ENCODE results near the gene HEPACAM.

The HEPACAM gene

DNA sequence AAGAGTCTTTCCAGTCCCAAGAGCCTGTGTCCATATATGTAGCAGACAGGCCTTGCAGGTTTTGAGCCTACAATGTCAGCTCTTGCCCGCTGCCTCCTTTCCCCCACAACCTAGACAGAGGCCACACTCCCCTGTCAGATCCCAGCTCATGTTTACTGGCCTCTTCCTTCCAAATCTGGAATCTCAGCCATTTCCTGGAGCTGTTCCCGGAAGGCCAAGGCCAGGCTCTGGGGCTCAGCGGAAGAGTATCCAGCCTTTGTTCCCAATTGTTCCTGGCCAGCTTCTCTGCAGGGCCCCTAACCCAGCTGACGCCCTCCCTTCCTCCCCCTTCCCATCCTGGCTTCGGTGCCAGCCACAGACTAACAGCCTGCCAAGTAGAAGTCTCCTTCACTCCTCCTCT is 37.1 kb downstream of the HEPACAM start:
- no peaks in the 10 kb centered on the region for H3K79me2 ChIP-seq
- no peaks in the 10 kb centered on the region for H3K36me3 ChIP-seq (ENCODE audit: control insufficient read depth, insufficient read depth, low read length)
- no peaks in the 10 kb centered on the region for H3K4me1 ChIP-seq
- no peak overlapping the region for H3K9ac ChIP-seq
- TF ChIP-seq, protein P1, sequence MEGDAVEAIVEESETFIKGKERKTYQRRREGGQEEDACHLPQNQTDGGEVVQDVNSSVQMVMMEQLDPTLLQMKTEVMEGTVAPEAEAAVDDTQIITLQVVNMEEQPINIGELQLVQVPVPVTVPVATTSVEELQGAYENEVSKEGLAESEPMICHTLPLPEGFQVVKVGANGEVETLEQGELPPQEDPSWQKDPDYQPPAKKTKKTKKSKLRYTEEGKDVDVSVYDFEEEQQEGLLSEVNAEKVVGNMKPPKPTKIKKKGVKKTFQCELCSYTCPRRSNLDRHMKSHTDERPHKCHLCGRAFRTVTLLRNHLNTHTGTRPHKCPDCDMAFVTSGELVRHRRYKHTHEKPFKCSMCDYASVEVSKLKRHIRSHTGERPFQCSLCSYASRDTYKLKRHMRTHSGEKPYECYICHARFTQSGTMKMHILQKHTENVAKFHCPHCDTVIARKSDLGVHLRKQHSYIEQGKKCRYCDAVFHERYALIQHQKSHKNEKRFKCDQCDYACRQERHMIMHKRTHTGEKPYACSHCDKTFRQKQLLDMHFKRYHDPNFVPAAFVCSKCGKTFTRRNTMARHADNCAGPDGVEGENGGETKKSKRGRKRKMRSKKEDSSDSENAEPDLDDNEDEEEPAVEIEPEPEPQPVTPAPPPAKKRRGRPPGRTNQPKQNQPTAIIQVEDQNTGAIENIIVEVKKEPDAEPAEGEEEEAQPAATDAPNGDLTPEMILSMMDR (IDR thresholded peaks at IDR 0.05) = no peak
- peak overlapping the region; percentile 84 for H3K27ac ChIP-seq
- H3K4me2 ChIP-seq (ENCODE audit: low read length) = no peak overlapping the region
- H3K27me3 ChIP-seq (ENCODE audit: control insufficient read depth, insufficient read depth, low read length) = no peaks in the 10 kb centered on the region
- no peak overlapping the region for H2AFZ ChIP-seq
- no peaks in the 10 kb centered on the region for H3K9me3 ChIP-seq (ENCODE audit: control insufficient read depth, low read length)
- no peak overlapping the region for H3K4me3 ChIP-seq (ENCODE audit: low read depth, low read length)

DNA sequence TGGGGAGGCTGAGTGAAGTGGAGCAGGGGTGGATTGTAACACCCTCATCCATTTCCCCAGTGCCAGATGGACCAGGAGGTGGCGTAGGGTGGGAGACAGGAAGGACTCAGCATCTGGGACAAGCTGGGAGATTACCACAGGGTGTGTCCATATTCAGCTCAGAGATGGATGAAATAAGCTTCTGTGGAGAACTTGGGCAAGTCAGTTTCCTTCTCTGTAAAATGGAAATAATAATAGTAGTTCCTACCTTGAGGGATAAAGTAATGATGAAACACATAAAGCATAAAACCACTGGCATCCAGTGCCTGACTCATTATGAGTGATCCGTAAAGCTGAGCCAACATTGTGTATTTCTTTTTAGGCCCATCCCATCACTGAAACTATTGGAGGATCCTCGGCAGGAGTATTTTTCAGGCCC is 37.6 kb downstream of the HEPACAM start:
- Histone ChIP-seq H3K9ac (no peak overlapping the region), H3K27ac (peak overlapping the region; percentile 84), H3K4me3 (ENCODE audit: low read depth, low read length) (no peak overlapping the region), H3K4me2 (ENCODE audit: low read length) (no peak overlapping the region), H2AFZ (no peak overlapping the region), H3K79me2 (no peaks in the 10 kb centered on the region), H3K36me3 (ENCODE audit: control insufficient read depth, insufficient read depth, low read length) (no peaks in the 10 kb centered on the region), H3K27me3 (ENCODE audit: control insufficient read depth, insufficient read depth, low read length) (no peaks in the 10 kb centered on the region), H3K9me3 (ENCODE audit: control insufficient read depth, low read length) (no peaks in the 10 kb centered on the region), H3K4me1 (no peaks in the 10 kb centered on the region)
- TF ChIP-seq, protein P1 (IDR thresholded peaks at IDR 0.05) = no peak

DNA sequence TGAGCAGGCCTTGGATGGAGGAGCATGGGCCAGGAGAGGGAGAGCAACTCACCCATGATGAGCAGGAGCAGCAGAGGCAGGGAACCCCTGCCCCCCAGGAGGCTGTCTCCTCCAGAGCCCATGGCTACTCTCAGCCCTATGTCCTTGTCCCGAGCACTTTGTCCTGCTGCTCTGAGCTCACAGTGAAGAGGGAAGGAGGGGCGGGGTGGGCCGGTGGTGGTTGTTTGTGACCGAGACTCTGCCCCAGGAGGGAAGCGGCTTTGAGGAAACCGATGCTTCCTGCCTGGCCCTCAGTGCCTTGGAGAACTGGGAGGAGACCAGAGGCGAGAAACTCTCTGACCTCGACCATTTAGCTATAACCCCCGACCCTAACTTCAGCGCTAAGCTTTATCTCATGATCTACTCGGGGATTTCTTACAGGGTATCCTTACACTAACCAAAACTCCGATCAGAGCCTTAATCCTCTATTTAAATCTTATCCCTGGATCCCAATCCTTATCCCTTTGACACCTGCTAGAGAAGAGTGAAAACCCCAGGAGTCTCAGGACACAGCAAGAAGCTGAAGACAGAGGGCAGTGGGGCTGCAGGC is 38.1 kb downstream of the HEPACAM start, which contains the start of gene ROBO4:
ROBO4 (minus strand) TSS at position 192 of the 589 bp plus-strand sequence; CDS start at position 122, 70 bp downstream.
- no peaks in the 10 kb centered on the region for H3K36me3 ChIP-seq (ENCODE audit: control insufficient read depth, insufficient read depth, low read length)
- H3K4me1 ChIP-seq = no peaks in the 10 kb centered on the region
- H3K9me3 ChIP-seq (ENCODE audit: control insufficient read depth, low read length) = no peaks in the 10 kb centered on the region
- H3K9ac ChIP-seq = no peak within 1 kb of the TSS
- H3K27me3 ChIP-seq (ENCODE audit: control insufficient read depth, insufficient read depth, low read length) = no peaks in the 10 kb centered on the region
- peak within 1 kb of the TSS; percentile 40 for H3K4me3 ChIP-seq (ENCODE audit: low read depth, low read length)
- H3K27ac ChIP-seq = peak within 1 kb of the TSS; percentile 84
- H2AFZ ChIP-seq = no peak within 1 kb of the TSS
- TF ChIP-seq, protein P1 (IDR thresholded peaks at IDR 0.05) = no peak
- peak within 1 kb of the TSS; percentile 17 for H3K4me2 ChIP-seq (ENCODE audit: low read length)
- H3K79me2 ChIP-seq = no peaks in the 10 kb centered on the region

DNA sequence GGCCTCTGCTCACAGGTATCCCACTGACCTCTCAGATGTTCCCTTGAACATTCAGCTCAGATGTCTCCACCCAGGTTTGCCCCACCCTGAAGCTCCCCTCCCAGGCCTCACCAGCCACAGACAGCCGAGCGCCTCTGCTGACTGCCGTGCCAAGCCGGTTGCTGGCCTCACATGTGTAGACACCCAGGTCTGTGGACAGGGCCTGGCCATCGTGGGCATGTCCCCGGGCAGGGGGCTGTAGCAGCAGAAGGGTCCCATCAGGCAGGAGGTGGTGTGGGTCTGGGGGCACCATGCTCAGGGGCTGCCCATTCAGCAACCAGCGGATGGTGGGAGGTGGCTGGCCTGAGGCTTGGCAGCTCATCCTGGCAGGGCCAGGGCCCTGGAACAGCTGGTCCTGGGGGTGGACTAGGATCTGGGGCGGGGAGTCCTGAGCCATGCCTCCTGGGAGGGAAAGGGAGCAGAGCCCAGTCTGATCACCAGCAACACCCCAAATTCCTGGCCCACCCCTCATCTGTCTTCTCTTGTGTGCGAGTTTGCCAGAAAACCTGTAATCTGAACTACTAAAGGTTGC is 38.9 kb downstream of the HEPACAM start:
- TF ChIP-seq, protein P1 (IDR thresholded peaks at IDR 0.05) = no peak
- no peaks in the 10 kb centered on the region for H3K4me1 ChIP-seq

More for the DNA sequence above, 38.9 kb downstream of the HEPACAM start:
- Histone ChIP-seq H3K9me3 (ENCODE audit: control insufficient read depth, low read length) (no peaks in the 10 kb centered on the region), H3K36me3 (ENCODE audit: control insufficient read depth, insufficient read depth, low read length) (no peaks in the 10 kb centered on the region), H3K79me2 (no peaks in the 10 kb centered on the region), H3K27ac (peak overlapping the region; percentile 60), H3K4me3 (ENCODE audit: low read depth, low read length) (peak overlapping the region; percentile 40), H3K4me2 (ENCODE audit: low read length) (peak overlapping the region; percentile 17), H3K9ac (no peak overlapping the region), H3K27me3 (ENCODE audit: control insufficient read depth, insufficient read depth, low read length) (no peaks in the 10 kb centered on the region), H2AFZ (no peak overlapping the region)
